ENCODE results near the gene ANHX.
A peak's percentile ranks its signal among the peaks of the same experiment; 100 is the strongest.

ANHX gene

DNA sequence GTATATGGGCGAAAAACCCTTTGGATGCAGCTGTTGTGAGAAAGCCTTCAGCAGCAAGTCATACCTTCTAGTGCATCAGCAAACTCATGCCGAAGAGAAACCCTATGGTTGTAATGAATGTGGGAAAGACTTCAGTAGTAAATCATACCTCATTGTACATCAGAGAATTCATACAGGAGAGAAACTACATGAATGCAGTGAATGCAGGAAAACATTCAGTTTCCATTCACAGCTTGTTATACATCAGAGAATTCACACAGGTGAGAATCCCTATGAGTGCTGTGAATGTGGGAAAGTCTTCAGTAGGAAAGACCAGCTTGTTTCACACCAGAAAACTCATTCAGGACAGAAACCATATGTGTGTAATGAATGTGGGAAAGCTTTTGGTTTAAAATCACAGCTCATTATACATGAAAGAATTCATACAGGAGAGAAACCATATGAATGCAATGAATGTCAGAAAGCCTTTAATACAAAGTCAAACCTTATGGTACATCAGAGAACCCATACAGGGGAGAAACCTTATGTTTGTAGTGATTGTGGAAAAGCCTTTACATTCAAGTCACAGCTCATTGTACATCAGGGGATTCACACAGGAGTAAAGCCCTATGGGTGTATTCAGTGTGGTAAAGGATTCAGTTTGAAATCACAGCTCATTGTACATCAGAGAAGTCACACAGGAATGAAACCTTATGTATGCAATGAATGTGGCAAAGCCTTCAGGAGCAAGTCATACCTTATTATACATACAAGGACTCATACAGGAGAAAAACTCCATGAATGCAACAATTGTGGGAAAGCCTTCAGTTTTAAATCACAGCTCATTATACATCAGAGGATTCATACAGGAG, 33.0 kb downstream of the ANHX start:
- no peak for DNase-seq

DNA sequence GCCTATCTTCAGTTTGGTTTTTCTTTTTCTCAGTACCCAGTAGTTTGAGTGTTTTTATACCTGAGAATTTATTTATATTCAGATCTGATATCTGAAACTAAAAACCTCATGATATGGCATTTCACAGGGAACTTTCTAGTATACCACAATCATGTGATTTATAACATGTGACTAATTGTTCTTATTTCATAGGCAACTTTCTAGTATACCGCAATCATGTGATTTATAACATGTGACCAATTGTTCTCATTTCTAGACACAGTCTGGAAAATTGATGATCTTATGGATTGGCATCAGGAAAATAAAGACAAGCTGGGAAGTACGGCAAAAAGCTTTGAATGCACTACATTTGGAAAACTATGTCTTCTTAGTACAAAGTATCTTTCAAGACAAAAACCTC, 33.8 kb downstream of the ANHX start:
- no peak for DNase-seq

DNA sequence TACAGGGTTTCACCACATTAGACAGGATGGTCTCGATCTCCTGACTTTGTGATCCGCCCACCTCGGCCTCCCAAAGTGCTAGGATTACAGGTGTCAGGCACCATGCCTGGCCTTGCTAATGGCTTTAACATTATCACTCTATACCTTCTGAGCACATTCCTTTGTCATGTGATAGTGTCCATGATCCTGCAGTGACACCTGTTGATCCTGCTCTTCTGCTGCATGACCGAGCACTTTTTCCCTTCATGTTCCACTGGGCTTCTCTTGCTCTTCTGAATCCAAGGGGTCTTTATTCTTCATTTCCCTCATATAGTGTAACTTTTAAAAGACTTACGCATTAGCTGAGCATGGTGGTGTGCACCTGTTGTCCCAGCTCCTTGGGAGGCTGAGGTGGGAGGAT, 42.8 kb downstream of the ANHX start:
- DNase-seq, result no peak

DNA sequence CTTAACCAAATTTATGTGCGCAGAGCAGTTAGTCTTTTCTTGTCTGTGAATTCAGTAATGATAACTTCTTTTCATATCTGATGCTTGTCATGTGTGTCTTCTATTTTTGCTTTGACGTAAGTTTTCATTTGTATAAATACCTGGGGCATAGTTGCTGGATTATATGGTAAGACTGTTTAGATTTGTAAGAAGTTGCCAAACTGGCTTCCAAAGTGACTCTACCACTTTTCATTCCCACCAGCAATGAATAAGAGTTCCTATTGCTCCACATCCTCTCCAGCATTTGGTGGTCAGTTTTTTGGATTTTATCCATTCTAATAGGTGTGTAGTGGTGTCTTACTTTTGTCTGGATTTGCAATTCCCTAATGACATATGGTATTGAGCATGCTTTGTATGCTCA, 45.5 kb downstream of the ANHX start:
- DNase-seq, result no peak

DNA sequence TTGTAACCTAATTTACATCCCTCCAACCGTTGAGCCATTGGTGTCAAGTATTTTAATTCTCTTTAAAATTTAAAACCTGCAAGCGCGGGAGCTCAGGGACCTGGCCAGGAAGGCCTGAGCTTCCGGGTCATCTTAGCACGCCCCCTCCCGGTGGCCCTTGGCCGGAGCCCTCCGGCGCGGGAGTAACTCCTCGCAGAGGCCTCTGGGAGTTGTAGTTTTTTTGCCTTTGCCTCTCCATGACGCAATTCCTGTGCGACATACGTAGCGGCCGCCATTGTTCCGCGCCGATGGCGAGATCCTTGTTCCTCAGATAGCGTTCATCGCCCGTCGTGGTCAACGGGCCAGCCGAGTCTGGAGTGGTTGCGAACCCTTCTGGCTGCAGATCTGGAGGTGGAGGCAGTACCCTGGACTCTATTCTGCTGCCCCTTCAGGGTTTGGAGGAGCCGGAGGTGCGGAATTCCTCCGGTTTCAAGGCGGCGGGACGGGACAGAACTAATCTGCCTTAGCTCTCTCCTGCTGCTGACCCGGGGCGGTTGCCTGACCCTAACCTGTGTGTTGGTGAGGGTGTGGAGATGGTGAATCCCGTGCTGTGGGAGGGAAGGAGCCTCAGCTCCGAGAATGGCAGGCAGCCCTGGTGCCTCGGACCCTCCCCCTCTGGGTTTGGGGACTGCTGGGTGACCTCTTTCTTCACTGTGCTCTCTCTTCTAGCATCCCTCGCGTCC, 54.3 kb downstream of the ANHX start, which contains the start of gene ZNF268:
TSS of gene ZNF268 (plus strand) at position 258 of the 722 bp plus-strand sequence. CDS start 503 bp downstream, outside the sequence.
- peak; percentile 96 for DNase-seq

DNA sequence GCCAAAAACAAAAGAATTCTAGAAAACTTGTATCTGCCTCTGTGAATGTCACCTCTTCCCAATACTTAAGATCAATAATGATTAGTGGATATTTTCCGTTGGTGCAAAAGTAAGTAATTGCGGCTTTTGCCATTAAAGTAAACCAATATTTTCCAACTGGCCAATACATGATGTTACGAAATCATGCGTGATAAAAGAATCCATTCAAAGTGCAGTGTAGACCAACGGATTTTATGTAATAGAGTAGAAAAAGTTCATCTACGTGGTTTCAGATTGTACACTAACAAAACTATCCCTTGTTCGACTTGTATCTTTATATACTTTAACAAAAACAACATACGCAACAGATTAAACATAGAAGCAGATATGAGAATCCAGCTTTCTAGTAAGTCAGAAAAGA, 55.0 kb downstream of the ANHX start:
- DNase-seq, result no peak

DNA sequence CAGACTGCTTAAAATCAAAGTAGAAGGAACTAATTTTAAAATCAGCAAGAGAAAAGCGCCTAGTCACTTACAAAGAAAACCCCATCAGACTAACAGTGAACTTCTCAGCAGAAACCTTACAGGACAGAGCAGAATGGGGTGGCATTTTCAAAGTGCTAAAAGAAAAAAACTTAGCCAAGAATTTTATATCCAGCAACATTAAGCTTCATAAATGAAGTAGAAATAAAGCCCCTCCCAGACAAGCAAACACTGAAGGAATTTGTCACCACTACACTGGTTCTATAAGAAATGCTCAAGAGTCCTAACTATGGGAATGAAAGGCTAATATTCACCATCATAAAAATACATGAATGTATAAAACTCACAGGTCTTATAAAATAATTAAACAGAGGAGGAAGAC, 60.8 kb downstream of the ANHX start:
- no peak for DNase-seq

DNA sequence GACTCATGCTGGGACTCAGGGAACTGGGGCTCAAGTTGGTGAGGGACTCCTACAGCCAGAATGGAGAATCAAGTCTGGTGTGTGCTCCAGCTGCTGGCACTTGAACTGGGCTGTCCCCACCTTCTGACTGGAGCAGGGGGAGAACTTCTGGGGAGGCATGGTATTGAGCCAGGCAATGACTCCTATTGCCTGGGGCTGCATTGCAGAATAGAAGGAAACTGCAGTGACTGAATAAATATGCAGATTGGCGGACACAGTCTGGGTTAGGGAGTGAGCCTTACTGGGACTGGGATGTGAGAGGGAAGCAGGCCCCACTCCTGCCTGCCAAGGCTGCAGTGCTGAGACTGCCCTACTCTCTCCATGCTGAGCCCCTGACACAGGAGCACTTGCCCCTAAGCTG, 63.2 kb downstream of the ANHX start:
- no peak for DNase-seq
